ENCODE data around the gene ZBTB8B.
"Not testable (repeated sequence)": the region's sequence is repeated elsewhere in the genome, so short reads cannot be mapped to it uniquely, and the experiment has no call there.

- not testable (repeated sequence) for TF ChIP-seq REST (IDR thresholded peaks at IDR 0.05; ENCODE audit: low read depth, low read length); NFXL1 (IDR thresholded peaks at IDR 0.05; ENCODE audit: borderline replicate concordance); SRF (IDR thresholded peaks at IDR 0.05; ENCODE audit: low read depth in 2 of 2, low read length in 2 of 2); ATF3 (IDR thresholded peaks at IDR 0.05; ENCODE audit: borderline replicate concordance, extremely low read depth, low read depth, low read length); EP300 (IDR thresholded peaks at IDR 0.05; ENCODE audit: borderline replicate concordance in 1 of 2, control insufficient read depth in 1 of 2, low read depth in 2 of 2, low read length in 2 of 2); KAT2A (conservative IDR thresholded peaks at IDR 0.05; ENCODE audit: control insufficient read depth, low read depth, low read length); ZBTB4 (CRISPR knock-in tag; IDR thresholded peaks at IDR 0.05); ZNF274 (IDR thresholded peaks at IDR 0.05; ENCODE audit: insufficient read depth, insufficient read length); SIN3A (IDR thresholded peaks at IDR 0.05; ENCODE audit: low read depth, low read length); BMI1 (IDR thresholded peaks at IDR 0.05; ENCODE audit: borderline replicate concordance); CTCF (IDR thresholded peaks at IDR 0.05 in 2 of 3, conservative IDR thresholded peaks at IDR 0.05 in 1 of 3; ENCODE audit: control insufficient read depth in 2 of 3, extremely low read depth in 1 of 3, insufficient read depth in 1 of 3, low read depth in 3 of 3, low read length in 3 of 3)
Observed at GRCh38 chr1:32481788-32482187, 16.9 kb downstream of the ZBTB8B start.
